ENCODE results near the gene LRIG1. TPM values are rescaled to one million over a fixed set of nuclear protein-coding genes. Genes with fewer than 3 reads are reported as not detected.

LRIG1 gene
- total RNA-seq, 1 donor from 2014 or later = 178 TPM

- Mint-ChIP-seq H3K27ac (ENCODE audit: unreplicated experiment) (peak overlapping the region; percentile 19), H3K9me3 (no peaks in the 10 kb centered on the region), H3K27me3 (ENCODE audit: low read depth) (peaks cover 5% of the 10 kb centered on the region), H3K36me3 (ENCODE audit: low read depth) (peaks cover 47% of the 10 kb centered on the region), H3K4me3 (peak overlapping the region; percentile 49), H3K4me1 (peaks cover 84% of the 10 kb centered on the region)
- DNase-seq (ENCODE audit: low read depth, low spot score) = no peak
- no peak for TF ChIP-seq CTCF (conservative IDR thresholded peaks at IDR 0.05)
Observed at GRCh38 chr3:66398228-66399025, 102.4 kb downstream of the LRIG1 start.

- TF ChIP-seq CTCF (conservative IDR thresholded peaks at IDR 0.05) = no peak
- H3K4me3 Mint-ChIP-seq = peak overlapping the region; percentile 49
- DNase-seq (ENCODE audit: low read depth, low spot score) = no peak
- H3K9me3 Mint-ChIP-seq = no peaks in the 10 kb centered on the region
- peaks cover 5% of the 10 kb centered on the region for H3K27me3 Mint-ChIP-seq (ENCODE audit: low read depth)
- no peak overlapping the region for H3K27ac Mint-ChIP-seq (ENCODE audit: unreplicated experiment)
- peaks cover 45% of the 10 kb centered on the region for H3K36me3 Mint-ChIP-seq (ENCODE audit: low read depth)
- peaks cover 83% of the 10 kb centered on the region for H3K4me1 Mint-ChIP-seq
Observed at GRCh38 chr3:66397745-66398144, 103.1 kb downstream of the LRIG1 start.

GRCh38 chr3:66396888-66397287 is 103.9 kb downstream of the LRIG1 start:
- Mint-ChIP-seq H3K4me1 (peaks cover 82% of the 10 kb centered on the region), H3K4me3 (peak overlapping the region; percentile 34), H3K27ac (ENCODE audit: unreplicated experiment) (no peak overlapping the region), H3K27me3 (ENCODE audit: low read depth) (peaks cover 2% of the 10 kb centered on the region), H3K9me3 (peaks cover under 1% of the 10 kb centered on the region), H3K36me3 (ENCODE audit: low read depth) (peaks cover 51% of the 10 kb centered on the region)
- DNase-seq (ENCODE audit: low read depth, low spot score) = no peak
- no peak for TF ChIP-seq CTCF (conservative IDR thresholded peaks at IDR 0.05)

GRCh38 chr3:66396161-66396760 is 104.6 kb downstream of the LRIG1 start:
- no peak for TF ChIP-seq CTCF (conservative IDR thresholded peaks at IDR 0.05)
- Mint-ChIP-seq H3K36me3 (ENCODE audit: low read depth) (peaks cover 53% of the 10 kb centered on the region), H3K4me3 (peak overlapping the region; percentile 59), H3K9me3 (peaks cover 2% of the 10 kb centered on the region), H3K27ac (ENCODE audit: unreplicated experiment) (no peak overlapping the region), H3K4me1 (peaks cover 78% of the 10 kb centered on the region), H3K27me3 (ENCODE audit: low read depth) (no peaks in the 10 kb centered on the region)
- DNase-seq (ENCODE audit: low read depth, low spot score) = no peak

- H3K4me1 Mint-ChIP-seq = peaks cover 72% of the 10 kb centered on the region
- TF ChIP-seq CTCF (conservative IDR thresholded peaks at IDR 0.05) = no peak
- H3K9me3 Mint-ChIP-seq = peaks cover 2% of the 10 kb centered on the region
- peak overlapping the region; percentile 84 for H3K27ac Mint-ChIP-seq (ENCODE audit: unreplicated experiment)
- peak overlapping the region; percentile 59 for H3K4me3 Mint-ChIP-seq
- DNase-seq (ENCODE audit: low read depth, low spot score) = no peak
- H3K36me3 Mint-ChIP-seq (ENCODE audit: low read depth) = peaks cover 57% of the 10 kb centered on the region
- no peaks in the 10 kb centered on the region for H3K27me3 Mint-ChIP-seq (ENCODE audit: low read depth)
Observed at GRCh38 chr3:66395635-66396034, 105.2 kb downstream of the LRIG1 start.
